GM12891 (cell line): ENCODE results near the gene PTGER1.

Source experiments
- POLR2A ChIP-seq: IDR thresholded peaks from 2 replicates; pipeline ENCODE4 v1.6.1; 2011; ENCODE audit warnings: low read depth, low read length, control low read depth
- POLR2AphosphoS5 ChIP-seq: IDR thresholded peaks from 2 replicates; pipeline ENCODE4 v1.6.1; 2011; ENCODE audit warnings: low read depth, low read length, control low read depth
- SPI1 ChIP-seq: IDR thresholded peaks from 2 replicates; pipeline ENCODE4 v1.6.1; 2011; ENCODE audit warnings: low read depth, low read length, control low read depth
- TAF1 ChIP-seq: IDR thresholded peaks from 2 replicates; pipeline ENCODE4 v1.6.1; 2011; ENCODE audit warnings: low read depth, low read length, control low read depth

- TF ChIP-seq POLR2A (no peak), TAF1 (no peak), POLR2AphosphoS5 (no peak), SPI1 (no peak)
Observed at GRCh38 chr19:14511229-14511593, 36.1 kb upstream of the PTGER1 start.
